ENCODE data around the gene PROSER2. TPM values are rescaled to one million over a fixed set of nuclear protein-coding genes. Genes with fewer than 3 reads are reported as not detected.

Gene PROSER2
- total and polyA plus RNA-seq, 9 of the 15 experiments (the other 6 are each of a cell fraction or from before 2014, with no cell fraction given): 0.62 to 14.8 (median 2.9) TPM

DNA sequence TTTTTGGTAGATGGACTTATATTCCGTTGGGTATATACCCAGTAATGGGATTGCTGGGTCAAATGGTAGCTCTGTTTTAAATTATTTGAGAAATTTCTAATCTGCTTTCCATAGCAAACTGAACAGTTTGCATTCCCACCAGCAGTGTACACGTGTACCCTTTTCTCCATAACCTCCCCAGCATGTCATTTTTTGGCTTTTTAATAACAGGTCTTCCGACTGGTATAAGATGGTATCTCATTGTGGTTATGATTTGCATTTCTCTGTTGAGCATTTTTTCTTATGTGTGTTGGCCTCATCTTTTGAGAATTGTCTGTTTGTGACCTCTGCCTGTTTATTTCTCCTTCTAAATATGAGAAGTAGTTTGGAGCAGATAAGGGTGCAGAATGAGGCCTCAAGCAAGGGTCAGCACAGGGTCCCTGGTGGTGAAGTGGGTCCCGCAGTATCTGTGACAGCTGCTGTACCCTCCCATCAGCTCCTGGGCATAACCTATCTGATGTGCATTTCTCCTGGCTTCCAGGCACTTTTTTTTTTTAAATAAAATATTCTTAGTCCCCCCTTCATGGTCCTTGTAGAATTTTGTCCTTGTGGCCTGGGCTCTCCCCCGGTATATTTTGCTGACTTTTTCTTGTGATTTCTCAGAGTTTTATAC is 73.5 kb downstream of the PROSER2 start (continued):
- TF ChIP-seq, protein P1, sequence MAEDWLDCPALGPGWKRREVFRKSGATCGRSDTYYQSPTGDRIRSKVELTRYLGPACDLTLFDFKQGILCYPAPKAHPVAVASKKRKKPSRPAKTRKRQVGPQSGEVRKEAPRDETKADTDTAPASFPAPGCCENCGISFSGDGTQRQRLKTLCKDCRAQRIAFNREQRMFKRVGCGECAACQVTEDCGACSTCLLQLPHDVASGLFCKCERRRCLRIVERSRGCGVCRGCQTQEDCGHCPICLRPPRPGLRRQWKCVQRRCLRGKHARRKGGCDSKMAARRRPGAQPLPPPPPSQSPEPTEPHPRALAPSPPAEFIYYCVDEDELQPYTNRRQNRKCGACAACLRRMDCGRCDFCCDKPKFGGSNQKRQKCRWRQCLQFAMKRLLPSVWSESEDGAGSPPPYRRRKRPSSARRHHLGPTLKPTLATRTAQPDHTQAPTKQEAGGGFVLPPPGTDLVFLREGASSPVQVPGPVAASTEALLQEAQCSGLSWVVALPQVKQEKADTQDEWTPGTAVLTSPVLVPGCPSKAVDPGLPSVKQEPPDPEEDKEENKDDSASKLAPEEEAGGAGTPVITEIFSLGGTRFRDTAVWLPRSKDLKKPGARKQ (CRISPR knock-in tag; IDR thresholded peaks at IDR 0.05): no peak
- TF ChIP-seq ESRRA (IDR thresholded peaks at IDR 0.05; ENCODE audit: borderline replicate concordance, low read depth) (peak; percentile 22; the same call in 1 of the 2 replicates), SP1 (CRISPR knock-in tag; IDR thresholded peaks at IDR 0.05) (peak; percentile 26; the same call in 1 of the 2 replicates), GATAD2A (IDR thresholded peaks at IDR 0.05) (0 out of 2 replicates have a peak, but pooled peaks have one; percentile 26), XRCC3 (IDR thresholded peaks at IDR 0.05) (no peak), ZNF589 (CRISPR knock-in tag; IDR thresholded peaks at IDR 0.05; ENCODE audit: low read depth) (0 out of 2 replicates have a peak, but pooled peaks have one; percentile 33), PHB (CRISPR knock-in tag; IDR thresholded peaks at IDR 0.05) (no peak), CHD1 (IDR thresholded peaks at IDR 0.05; ENCODE audit: low read length) (no peak), RNF2 (IDR thresholded peaks at IDR 0.05) (no peak), ZNF311 (CRISPR knock-in tag; IDR thresholded peaks at IDR 0.05) (no peak), ZNF253 (CRISPR knock-in tag; conservative IDR thresholded peaks at IDR 0.05) (no peak), CHD2 (IDR thresholded peaks at IDR 0.05; ENCODE audit: low read depth, low read length) (no peak), CBX8 (IDR thresholded peaks at IDR 0.05; ENCODE audit: borderline replicate concordance, extremely low read depth, low read depth, low read length, poor library complexity, severe bottlenecking) (no peak), SMAD1 (IDR thresholded peaks at IDR 0.05; ENCODE audit: low read depth, low read length, partially characterized antibody) (no peak), ZSCAN29 (IDR thresholded peaks at IDR 0.05) (no peak)
- TF ChIP-seq, protein P2, sequence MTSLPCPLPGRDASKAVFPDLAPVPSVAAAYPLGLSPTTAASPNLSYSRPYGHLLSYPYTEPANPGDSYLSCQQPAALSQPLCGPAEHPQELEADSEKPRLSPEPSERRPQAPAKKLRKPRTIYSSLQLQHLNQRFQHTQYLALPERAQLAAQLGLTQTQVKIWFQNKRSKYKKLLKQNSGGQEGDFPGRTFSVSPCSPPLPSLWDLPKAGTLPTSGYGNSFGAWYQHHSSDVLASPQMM (CRISPR knock-in tag; IDR thresholded peaks at IDR 0.05): no peak
- TF ChIP-seq, protein P3, sequence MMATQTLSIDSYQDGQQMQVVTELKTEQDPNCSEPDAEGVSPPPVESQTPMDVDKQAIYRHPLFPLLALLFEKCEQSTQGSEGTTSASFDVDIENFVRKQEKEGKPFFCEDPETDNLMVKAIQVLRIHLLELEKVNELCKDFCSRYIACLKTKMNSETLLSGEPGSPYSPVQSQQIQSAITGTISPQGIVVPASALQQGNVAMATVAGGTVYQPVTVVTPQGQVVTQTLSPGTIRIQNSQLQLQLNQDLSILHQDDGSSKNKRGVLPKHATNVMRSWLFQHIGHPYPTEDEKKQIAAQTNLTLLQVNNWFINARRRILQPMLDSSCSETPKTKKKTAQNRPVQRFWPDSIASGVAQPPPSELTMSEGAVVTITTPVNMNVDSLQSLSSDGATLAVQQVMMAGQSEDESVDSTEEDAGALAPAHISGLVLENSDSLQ (IDR thresholded peaks at IDR 0.05): no peak
- TF ChIP-seq, protein P4, sequence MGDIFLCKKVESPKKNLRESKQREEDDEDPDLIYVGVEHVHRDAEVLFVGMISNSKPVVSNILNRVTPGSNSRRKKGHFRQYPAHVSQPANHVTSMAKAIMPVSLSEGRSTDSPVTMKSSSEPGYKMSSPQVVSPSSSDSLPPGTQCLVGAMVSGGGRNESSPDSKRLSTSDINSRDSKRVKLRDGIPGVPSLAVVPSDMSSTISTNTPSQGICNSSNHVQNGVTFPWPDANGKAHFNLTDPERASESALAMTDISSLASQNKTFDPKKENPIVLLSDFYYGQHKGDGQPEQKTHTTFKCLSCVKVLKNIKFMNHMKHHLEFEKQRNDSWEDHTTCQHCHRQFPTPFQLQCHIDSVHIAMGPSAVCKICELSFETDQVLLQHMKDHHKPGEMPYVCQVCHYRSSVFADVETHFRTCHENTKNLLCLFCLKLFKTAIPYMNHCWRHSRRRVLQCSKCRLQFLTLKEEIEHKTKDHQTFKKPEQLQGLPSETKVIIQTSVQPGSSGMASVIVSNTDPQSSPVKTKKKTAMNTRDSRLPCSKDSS (IDR thresholded peaks at IDR 0.05; ENCODE audit: low read depth, partially characterized antibody): no peak
- TF ChIP-seq, protein P5, sequence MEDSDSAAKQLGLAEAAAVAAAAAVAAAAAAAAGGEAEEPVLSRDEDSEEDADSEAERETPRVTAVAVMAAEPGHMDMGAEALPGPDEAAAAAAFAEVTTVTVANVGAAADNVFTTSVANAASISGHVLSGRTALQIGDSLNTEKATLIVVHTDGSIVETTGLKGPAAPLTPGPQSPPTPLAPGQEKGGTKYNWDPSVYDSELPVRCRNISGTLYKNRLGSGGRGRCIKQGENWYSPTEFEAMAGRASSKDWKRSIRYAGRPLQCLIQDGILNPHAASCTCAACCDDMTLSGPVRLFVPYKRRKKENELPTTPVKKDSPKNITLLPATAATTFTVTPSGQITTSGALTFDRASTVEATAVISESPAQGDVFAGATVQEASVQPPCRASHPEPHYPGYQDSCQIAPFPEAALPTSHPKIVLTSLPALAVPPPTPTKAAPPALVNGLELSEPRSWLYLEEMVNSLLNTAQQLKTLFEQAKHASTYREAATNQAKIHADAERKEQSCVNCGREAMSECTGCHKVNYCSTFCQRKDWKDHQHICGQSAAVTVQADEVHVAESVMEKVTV (CRISPR knock-in tag; IDR thresholded peaks at IDR 0.05): no peak
- TF ChIP-seq, protein P6, sequence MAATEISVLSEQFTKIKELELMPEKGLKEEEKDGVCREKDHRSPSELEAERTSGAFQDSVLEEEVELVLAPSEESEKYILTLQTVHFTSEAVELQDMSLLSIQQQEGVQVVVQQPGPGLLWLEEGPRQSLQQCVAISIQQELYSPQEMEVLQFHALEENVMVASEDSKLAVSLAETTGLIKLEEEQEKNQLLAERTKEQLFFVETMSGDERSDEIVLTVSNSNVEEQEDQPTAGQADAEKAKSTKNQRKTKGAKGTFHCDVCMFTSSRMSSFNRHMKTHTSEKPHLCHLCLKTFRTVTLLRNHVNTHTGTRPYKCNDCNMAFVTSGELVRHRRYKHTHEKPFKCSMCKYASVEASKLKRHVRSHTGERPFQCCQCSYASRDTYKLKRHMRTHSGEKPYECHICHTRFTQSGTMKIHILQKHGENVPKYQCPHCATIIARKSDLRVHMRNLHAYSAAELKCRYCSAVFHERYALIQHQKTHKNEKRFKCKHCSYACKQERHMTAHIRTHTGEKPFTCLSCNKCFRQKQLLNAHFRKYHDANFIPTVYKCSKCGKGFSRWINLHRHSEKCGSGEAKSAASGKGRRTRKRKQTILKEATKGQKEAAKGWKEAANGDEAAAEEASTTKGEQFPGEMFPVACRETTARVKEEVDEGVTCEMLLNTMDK (IDR thresholded peaks at IDR 0.05; ENCODE audit: borderline replicate concordance, insufficient read depth, low read depth, low read length, poor library complexity, severe bottlenecking): no peak
